C4-2B (cell line): ENCODE measurements around the gene SP100.

Experiments used
- CTCF ChIP-seq: fragments of 450-650 bp; conservative IDR thresholded peaks from 2 replicates; pipeline ENCODE4 v1.5.1; 2017; ENCODE audit warnings: mild to moderate bottlenecking
- ZFX ChIP-seq: fragments of 450-650 bp; IDR thresholded peaks from 2 replicates; pipeline ENCODE4 v1.6.1; 2017

GRCh38 chr2:230485801-230486341 lies 69.9 kb downstream of the SP100 start:
- TF ChIP-seq CTCF (no peak), ZFX (no peak)
